Gastroesophageal sphincter (tissue), 4 donors: Measurements from ENCODE around the gene ZNF335. TPM values are rescaled to one million over a fixed set of nuclear protein-coding genes. Genes with fewer than 3 reads are reported as not detected.

Experiments used
- ATAC-seq: fragments of 150-250 bp; one replicate; pipeline ENCODE4 v1.9.1; 2016; ENCODE audit warnings: mild to moderate bottlenecking, moderate library complexity
- H3K27ac ChIP-seq, 4 donors: fragments of 200-600 bp; sonication (generic) in 3 of 4; 1 replicate in 3 of 4; 2 replicates in 1 of 4; pipeline ENCODE4 v1.5.1; 2016 to 2019
- H3K27me3 ChIP-seq: fragments of 200-600 bp; sonication (generic); one replicate; pipeline ENCODE4 v1.5.1; 2019
- H3K36me3 ChIP-seq, 2 donors: fragments of 200-600 bp; sonication (generic); one replicate each; pipeline ENCODE4 v1.5.1; 2019; ENCODE audit warnings: control low read depth in 1 of 2
- H3K4me1 ChIP-seq, 3 donors: fragments of 200-600 bp; sonication (generic); 1 replicate in 2 of 3; 2 replicates in 1 of 3; pipeline ENCODE4 v1.5.1; 2016 to 2019; ENCODE audit warnings: control low read depth in 2 of 3
- H3K4me3 ChIP-seq, 2 donors: fragments of 200-600 bp; sonication (generic); one replicate each; pipeline ENCODE4 v1.5.1; 2019; ENCODE audit warnings: mild to moderate bottlenecking in 1 of 2, moderate library complexity in 1 of 2
- H3K9me3 ChIP-seq, 3 donors: fragments of 200-600 bp; sonication (generic); one replicate each; pipeline ENCODE4 v1.5.1; 2017 to 2019; ENCODE audit warnings: control low read depth in 2 of 3
- EP300 ChIP-seq: sonication (generic); formaldehyde crosslinking; IDR thresholded peaks from one replicate; pipeline ENCODE4 v1.6.1; 2017; ENCODE audit warnings: antibody characterized with exemption, mild to moderate bottlenecking
- POLR2A ChIP-seq, 2 donors: fragments of 450-650 bp; IDR thresholded peaks; one replicate each; pipeline ENCODE4 v1.6.1; 2017; ENCODE audit warnings: antibody characterized with exemption in 2 of 2, mild to moderate bottlenecking in 2 of 2, moderate library complexity in 1 of 2
- POLR2AphosphoS5 ChIP-seq: sonication (generic); formaldehyde crosslinking; IDR thresholded peaks from one replicate; pipeline ENCODE4 v1.6.1; 2017; ENCODE audit warnings: antibody characterized with exemption
- WGBS, 2 donors: methylation state at CpG; one replicate each; pipeline ENCODE4 v1.1.5; 2018; ENCODE audit warnings: low coverage in 1 of 2; 5-methylcytosine and 5-hydroxymethylcytosine counted together
- total RNA-seq, 4 donors: library from RNA; depleted of rRNA; stranded (reverse); fragments of >200 nt; gene quantifications; one replicate each; pipeline ENCODE4 v1.1.0, GENCODE V29; 2016
- TF ChIP-seq, protein P1 (sequence below), 4 experiments: fragments of 200-600 bp in 2 of 4; fragments of 450-650 bp in 2 of 4; sonication (generic) in 1 of 4; IDR thresholded peaks; one replicate each; pipeline ENCODE4 v1.5.1; 2017 to 2019; ENCODE audit warnings: antibody characterized with exemption in 4 of 4, mild to moderate bottlenecking in 2 of 4, moderate library complexity in 2 of 4

ZNF335 gene
- total RNA-seq, 4 donors from 2014 or later = 7.5 to 17.9 (median 16.5) TPM

DNA sequence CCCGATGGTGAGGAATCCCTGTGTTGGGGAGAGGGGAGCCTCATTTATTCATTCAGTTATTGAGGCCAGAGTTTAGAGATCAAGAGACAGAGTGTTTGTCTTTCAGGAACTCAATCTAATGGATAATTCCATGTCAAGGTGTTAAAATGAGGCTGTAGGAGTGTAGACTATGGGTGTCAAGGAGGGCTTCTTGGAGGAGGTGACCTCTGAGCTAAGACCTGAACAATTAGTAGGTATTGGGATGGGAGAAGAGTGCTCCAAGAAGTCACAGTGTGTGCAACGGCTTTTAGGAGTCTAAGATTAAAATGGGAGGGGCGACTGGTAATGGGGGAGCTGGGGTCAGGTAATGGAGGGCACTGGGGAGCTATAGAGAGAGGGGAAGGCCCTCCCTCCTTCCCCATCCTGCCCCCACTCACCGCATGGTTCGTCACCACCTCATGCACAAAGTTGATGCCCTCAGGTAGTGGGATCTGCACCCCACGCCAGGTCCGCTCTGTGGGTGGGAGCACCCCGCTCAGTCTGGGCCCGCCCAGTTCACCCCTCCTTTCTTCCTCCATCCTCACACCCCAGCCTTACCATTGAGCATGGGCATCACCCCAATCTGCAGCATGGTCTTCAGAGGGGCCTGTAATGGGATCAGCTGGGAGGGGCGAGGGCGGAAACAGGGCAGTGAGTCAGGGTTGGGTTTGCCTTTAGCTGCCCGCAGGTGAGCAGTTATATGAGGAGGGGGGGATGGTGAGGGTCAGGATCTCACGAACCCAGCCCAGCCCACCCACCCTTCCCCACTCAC is 72.8 kb downstream of the ZNF335 start:
- H3K4me3 ChIP-seq = no peak overlapping the region
- 73 to 76% methylated on average over 4 to 7 of the region's 13 CpGs for WGBS, 2 donors
- no peaks in the 10 kb centered on the region for H3K27me3 ChIP-seq
- peaks cover 0 to 89% of the 10 kb centered on the region in 2 donors for H3K36me3 ChIP-seq
- ATAC-seq = no peak
- H3K9me3 ChIP-seq = no peaks in the 10 kb centered on the region
- no peaks in the 10 kb centered on the region for H3K4me1 ChIP-seq
- no peak overlapping the region for H3K27ac ChIP-seq
- TF ChIP-seq POLR2A (IDR thresholded peaks at IDR 0.05) = no peak
- TF ChIP-seq EP300 = no peak
- TF ChIP-seq POLR2AphosphoS5 = no peak
- TF ChIP-seq, protein P1, sequence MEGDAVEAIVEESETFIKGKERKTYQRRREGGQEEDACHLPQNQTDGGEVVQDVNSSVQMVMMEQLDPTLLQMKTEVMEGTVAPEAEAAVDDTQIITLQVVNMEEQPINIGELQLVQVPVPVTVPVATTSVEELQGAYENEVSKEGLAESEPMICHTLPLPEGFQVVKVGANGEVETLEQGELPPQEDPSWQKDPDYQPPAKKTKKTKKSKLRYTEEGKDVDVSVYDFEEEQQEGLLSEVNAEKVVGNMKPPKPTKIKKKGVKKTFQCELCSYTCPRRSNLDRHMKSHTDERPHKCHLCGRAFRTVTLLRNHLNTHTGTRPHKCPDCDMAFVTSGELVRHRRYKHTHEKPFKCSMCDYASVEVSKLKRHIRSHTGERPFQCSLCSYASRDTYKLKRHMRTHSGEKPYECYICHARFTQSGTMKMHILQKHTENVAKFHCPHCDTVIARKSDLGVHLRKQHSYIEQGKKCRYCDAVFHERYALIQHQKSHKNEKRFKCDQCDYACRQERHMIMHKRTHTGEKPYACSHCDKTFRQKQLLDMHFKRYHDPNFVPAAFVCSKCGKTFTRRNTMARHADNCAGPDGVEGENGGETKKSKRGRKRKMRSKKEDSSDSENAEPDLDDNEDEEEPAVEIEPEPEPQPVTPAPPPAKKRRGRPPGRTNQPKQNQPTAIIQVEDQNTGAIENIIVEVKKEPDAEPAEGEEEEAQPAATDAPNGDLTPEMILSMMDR (IDR thresholded peaks at IDR 0.05) = no peak

Other genes starting within 250 kb of the ZNF335 start
- gene SPINT4, start 249.9 kb downstream of the ZNF335 start, total RNA-seq = not detected
- gene WFDC3, start 180.3 kb downstream of the ZNF335 start, total RNA-seq = 1 to 10 TPM in 1 of 4 donors, not detected in 3; 2.3 TPM
- gene DNTTIP1, start 180.2 kb downstream of the ZNF335 start, total RNA-seq = 10 to 100 TPM; 21.8 to 33.3 (median 27.8) TPM
- under 1 TPM in 1 of 4 donors, not detected in 3; 0.72 TPM for gene UBE2C, start 159.6 kb downstream of the ZNF335 start, total RNA-seq
- 1 to 10 TPM in 3 of 4 donors, not detected in 1; 1.0 to 6.3 (median 1.3) TPM for gene TNNC2, start 144.9 kb downstream of the ZNF335 start, total RNA-seq
- gene SNX21, start 138.4 kb downstream of the ZNF335 start, total RNA-seq = 10 to 100 TPM; 45.9 to 76.3 (median 59.7) TPM
- gene ACOT8, start 114.8 kb downstream of the ZNF335 start, total RNA-seq = 10 to 100 TPM; 27.2 to 49.8 (median 29.9) TPM
- 1 to 10 TPM; 2.8 to 5.0 (median 4.4) TPM for gene ZSWIM3, start 114.6 kb downstream of the ZNF335 start, total RNA-seq
- 10 to 100 TPM in 1 of 4 donors, 1 to 10 TPM in 3; 6.6 to 11.9 (median 9.1) TPM for gene ZSWIM1, start 91.0 kb downstream of the ZNF335 start, total RNA-seq
- gene SPATA25, start 84.6 kb downstream of the ZNF335 start, total RNA-seq = 1 to 10 TPM in 3 of 4 donors, not detected in 1; 4.2 to 7.9 (median 5.1) TPM
- 10 to 100 TPM in 3 of 4 donors, 1 to 10 TPM in 1; 2.2 to 26.4 (median 17.0) TPM for gene NEURL2, start 81.0 kb downstream of the ZNF335 start, total RNA-seq
- 10 to 100 TPM; 36.4 to 73.0 (median 56.6) TPM for gene CTSA, start 80.9 kb downstream of the ZNF335 start, total RNA-seq
- 100 to 1,000 TPM in 3 of 4 donors, 10 to 100 TPM in 1; 45.6 to 456 (median 177) TPM for gene PLTP, start 60.0 kb downstream of the ZNF335 start, total RNA-seq
- gene PCIF1, start 37.5 kb downstream of the ZNF335 start, total RNA-seq = 10 to 100 TPM; 21.5 to 45.3 (median 39.2) TPM
- gene MMP9, start 36.7 kb upstream of the ZNF335 start, total RNA-seq = 1 to 10 TPM in 2 of 4 donors, under 1 TPM in 1, not detected in 1; 0.15 to 3.9 (median 1.2) TPM
- not detected for gene SLC12A5, start 57.0 kb upstream of the ZNF335 start, total RNA-seq
- gene NCOA5, start 117.8 kb upstream of the ZNF335 start, total RNA-seq = 10 to 100 TPM; 26.3 to 39.8 (median 30.8) TPM
- 10 to 100 TPM; 13.7 to 16.6 (median 13.9) TPM for gene CD40, start 146.1 kb upstream of the ZNF335 start, total RNA-seq